HEK293 (cell line): ENCODE measurements around the gene GALNT16.

Experiments used
- MZF1 ChIP-seq: fragments of 450-650 bp; formaldehyde crosslinking; IDR thresholded peaks from 2 replicates; pipeline ENCODE4 v1.5.1; 2017; ENCODE audit warnings: missing biosample characterization, missing genetic modification characterization, borderline replicate concordance
- ZNF513 ChIP-seq: fragments of 450-650 bp; IDR thresholded peaks from 2 replicates; pipeline ENCODE4 v1.5.1; 2018; ENCODE audit warnings: missing biosample characterization, missing genetic modification characterization

GRCh38 chr14:69268223-69268622, 8.3 kb downstream of the GALNT16 start:
- TF ChIP-seq ZNF513 (no peak), MZF1 (no peak)
